Measurements from ENCODE around the gene SWT1.

DNA sequence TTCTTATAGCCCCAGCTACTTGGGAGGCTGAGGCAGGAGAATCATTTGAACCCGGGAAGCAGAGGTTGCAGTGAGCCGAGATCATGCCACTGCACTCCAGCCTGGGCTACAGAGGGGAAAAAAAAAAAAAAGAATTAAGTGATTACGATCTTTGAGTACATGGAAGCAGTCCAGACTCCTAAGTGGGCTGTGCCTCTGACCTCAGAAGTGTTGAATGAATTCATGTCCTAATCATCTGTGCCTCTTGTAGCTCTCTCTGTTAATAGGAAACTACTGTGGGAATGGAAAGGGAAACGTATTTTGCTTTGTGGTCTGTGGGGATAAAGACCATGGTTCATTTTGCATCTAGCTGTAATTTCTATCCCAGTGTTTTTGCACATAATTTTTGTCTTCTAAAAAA lies 168.4 kb downstream of the SWT1 start:
- TF ChIP-seq POLR2AphosphoS5 (IDR thresholded peaks at IDR 0.05) = no peak
- TF ChIP-seq, protein P1, sequence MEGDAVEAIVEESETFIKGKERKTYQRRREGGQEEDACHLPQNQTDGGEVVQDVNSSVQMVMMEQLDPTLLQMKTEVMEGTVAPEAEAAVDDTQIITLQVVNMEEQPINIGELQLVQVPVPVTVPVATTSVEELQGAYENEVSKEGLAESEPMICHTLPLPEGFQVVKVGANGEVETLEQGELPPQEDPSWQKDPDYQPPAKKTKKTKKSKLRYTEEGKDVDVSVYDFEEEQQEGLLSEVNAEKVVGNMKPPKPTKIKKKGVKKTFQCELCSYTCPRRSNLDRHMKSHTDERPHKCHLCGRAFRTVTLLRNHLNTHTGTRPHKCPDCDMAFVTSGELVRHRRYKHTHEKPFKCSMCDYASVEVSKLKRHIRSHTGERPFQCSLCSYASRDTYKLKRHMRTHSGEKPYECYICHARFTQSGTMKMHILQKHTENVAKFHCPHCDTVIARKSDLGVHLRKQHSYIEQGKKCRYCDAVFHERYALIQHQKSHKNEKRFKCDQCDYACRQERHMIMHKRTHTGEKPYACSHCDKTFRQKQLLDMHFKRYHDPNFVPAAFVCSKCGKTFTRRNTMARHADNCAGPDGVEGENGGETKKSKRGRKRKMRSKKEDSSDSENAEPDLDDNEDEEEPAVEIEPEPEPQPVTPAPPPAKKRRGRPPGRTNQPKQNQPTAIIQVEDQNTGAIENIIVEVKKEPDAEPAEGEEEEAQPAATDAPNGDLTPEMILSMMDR (IDR thresholded peaks at IDR 0.05) = no peak
